GM12892 (cell line): ENCODE measurements around the gene RFXAP.

Source experiments
- POLR2AphosphoS5 ChIP-seq: IDR thresholded peaks from 2 replicates; pipeline ENCODE4 v1.6.1; 2011; ENCODE audit warnings: low read depth, low read length, control low read depth
- TAF1 ChIP-seq: IDR thresholded peaks from 2 replicates; pipeline ENCODE4 v1.6.1; 2011; ENCODE audit warnings: low read depth, mild to moderate bottlenecking, control low read depth, low read length, borderline replicate concordance

DNA sequence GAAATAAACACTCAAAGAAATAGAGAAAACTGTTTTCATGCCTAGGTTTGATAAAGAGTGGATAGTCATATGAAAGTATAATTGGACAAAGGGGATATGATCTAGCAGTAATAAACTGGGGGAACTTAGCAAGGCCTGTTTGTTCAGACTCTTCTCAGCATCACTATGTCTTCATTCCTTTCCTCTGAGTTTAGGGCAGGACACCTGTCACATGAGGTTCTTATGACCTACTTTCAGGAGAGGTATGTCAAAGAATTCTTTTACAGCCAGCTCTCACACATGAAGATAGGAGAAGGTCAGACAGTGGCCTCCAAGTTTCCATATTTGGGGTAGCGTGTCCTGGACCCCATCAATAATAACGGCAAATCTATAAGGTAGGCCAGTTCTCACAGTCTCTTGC, 11.4 kb upstream of the RFXAP start:
- TF ChIP-seq POLR2AphosphoS5 (no peak), TAF1 (no peak)
